Ovary (tissue), 9 donors: Measurements from ENCODE around the gene TIMM8B. TPM values are rescaled to one million over a fixed set of nuclear protein-coding genes. Genes with fewer than 3 reads are reported as not detected.

Experiments used
- DNase-seq, 5 donors: peaks; one replicate each; pipeline ENCODE4 v3.0.0-alpha.2; 2019 to 2020
- H3K27ac ChIP-seq, 2 donors: fragments of 200-600 bp; one replicate each; pipeline versions ENCODE4 v1.5.1 to v1.8.0; 2019 to 2022
- H3K27me3 ChIP-seq: fragments of 200-600 bp; one replicate; pipeline ENCODE4 v1.8.0; 2022
- H3K36me3 ChIP-seq: fragments of 200-600 bp; sonication (generic); one replicate; pipeline ENCODE4 v1.5.1; 2019
- H3K4me1 ChIP-seq: one replicate; pipeline ENCODE4 v1.8.1; 2013; ENCODE audit warnings: mild to moderate bottlenecking, moderate library complexity; ENCODE audit not compliant: insufficient read depth
- H3K4me3 ChIP-seq: fragments of 200-600 bp; sonication (generic); one replicate; pipeline ENCODE4 v1.5.1; 2017
- H3K9me3 ChIP-seq, 2 donors: fragments of 200-600 bp in 1 of 2; sonication (generic) in 1 of 2; one replicate each; pipeline versions ENCODE4 v1.5.1 to v1.8.1; 2013 to 2019; ENCODE audit warnings: mild to moderate bottlenecking in 1 of 2, moderate library complexity in 1 of 2
- CTCF ChIP-seq, 3 donors: fragments of 450-650 bp in 2 of 3; fragments of 200-600 bp in 1 of 3; IDR thresholded peaks; one replicate each; pipeline versions ENCODE4 v1.5.1 to v1.8.0; 2016 to 2022; ENCODE audit warnings: antibody characterized with exemption in 3 of 3, mild to moderate bottlenecking in 1 of 3
- EP300 ChIP-seq: sonication (generic); formaldehyde crosslinking; IDR thresholded peaks from one replicate; pipeline ENCODE4 v1.6.1; 2017; ENCODE audit warnings: antibody characterized with exemption
- POLR2A ChIP-seq: fragments of 450-650 bp; IDR thresholded peaks from one replicate; pipeline ENCODE4 v1.6.1; 2017; ENCODE audit warnings: antibody characterized with exemption, mild to moderate bottlenecking, moderate library complexity
- WGBS, 3 donors: extraction: QIAGEN DNeasy Blood & Tissue Kit in 1 of 3; methylation state at CpG; one replicate each; pipeline versions ENCODE4 v1.1.5 to v1.1.7; 2013 to 2017; 5-methylcytosine and 5-hydroxymethylcytosine counted together
- intact Hi-C, 4 donors: fragments of 100-400 bp; cut with DNase I; formaldehyde crosslinking; loops; one replicate each; pipeline versions ENCODE4 v1.11.0 to v1.15.1; 2022 to 2023
- polyA plus RNA-seq, 2 donors: library from polyadenylated mRNA; stranded (reverse); fragments of 200-250 nt in 1 of 2; fragments of 350-450 nt in 1 of 2; fragmentation: Illumina TruSeq in 1 of 2; extraction: RNeasy Lipid Tissue Mini Kit (QIAGEN cat#74804) in 1 of 2; gene quantifications; one replicate each; pipeline ENCODE4 v1.2.3, GENCODE V29; 2013 to 2014
- total RNA-seq, 7 donors: library from RNA; depleted of rRNA in 2 of 7; stranded (reverse); fragments of >200 nt in 2 of 7; fragmentation: NEBNext Ultra II Directional in 3 of 7; extraction: Animal tissue kit (Norgen Biotek cat#: 25700) in 3 of 7; gene quantifications; one replicate each; pipeline versions ENCODE4 v1.1.0 to v1.2.4, GENCODE V29; 2016 to 2023
- donor health status: DM: no; HTN: no; CAD: no; lungs with moderate emphysema.
- donor health status: DM: no; HTN: no; CAD: no.
- donor health status: Bipolar disorder and iron deficiency.
- donor health status: DM: yes; HTN: yes; CAD: no.
- donor health status: DM: no; HTN: no; CAD: no.
- donor health status: DM: yes; HTN: yes; CAD: no.

TIMM8B gene
- total and polyA plus RNA-seq, 9 donors, result 21.8 to 71.1 (median 35.6) TPM

DNA sequence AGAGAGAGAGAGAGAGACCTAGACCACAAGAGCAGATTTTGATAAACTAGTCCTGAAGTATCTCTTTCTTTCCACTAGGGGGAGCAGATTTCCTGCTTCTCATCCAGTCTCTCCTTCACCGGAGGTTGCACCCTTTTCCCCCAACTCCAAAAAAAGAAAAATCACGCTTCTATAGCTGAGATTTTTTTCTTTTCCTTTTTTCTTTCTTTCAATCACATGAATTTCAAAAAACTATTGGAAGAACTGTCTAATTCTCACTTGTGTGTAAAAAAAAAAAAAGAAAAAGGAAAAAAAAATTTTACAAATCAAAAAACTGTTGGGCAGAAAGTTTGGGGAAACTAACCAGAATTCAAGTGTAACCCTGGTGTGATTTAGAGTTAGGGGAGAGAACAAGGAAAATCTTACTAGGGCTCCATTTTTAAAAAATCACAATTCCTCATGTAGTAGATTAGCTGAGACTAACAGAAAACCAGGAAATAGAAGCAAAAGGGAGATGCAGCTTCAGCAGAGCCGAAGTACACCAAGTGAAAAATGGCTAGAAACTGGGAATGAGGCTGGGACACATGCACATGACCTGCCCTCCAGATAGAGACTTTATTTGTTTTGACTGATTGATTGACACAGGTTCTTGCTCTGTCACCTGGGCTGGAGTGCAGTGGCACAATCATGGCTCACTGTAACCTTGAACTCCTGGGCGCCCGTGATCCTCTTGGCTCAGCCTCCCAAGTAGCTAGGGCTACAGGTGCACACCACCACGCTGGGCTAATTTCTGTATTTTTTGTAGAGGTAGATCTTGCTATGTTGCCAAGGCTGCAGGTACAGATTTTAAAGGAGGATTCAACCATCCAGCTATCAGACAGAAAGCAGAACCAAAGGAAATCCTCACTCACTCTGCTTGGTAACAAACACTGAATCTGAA lies 27.2 kb upstream of the TIMM8B start:
- no peak for DNase-seq
- no peak for TF ChIP-seq EP300
- TF ChIP-seq POLR2A, result no peak
- TF ChIP-seq CTCF (IDR thresholded peaks at IDR 0.05), result peak in 1 of 3 donors; percentile 30
- no peaks in the 10 kb centered on the region for H3K36me3 ChIP-seq
- H3K27ac ChIP-seq, result no peak overlapping the region
- WGBS, 3 donors, result 52 to 61% (median 58%) methylated on average over 6 of the region's 6 CpGs
- no peaks in the 10 kb centered on the region for H3K9me3 ChIP-seq
- H3K4me3 ChIP-seq, result no peak overlapping the region
- H3K4me1 ChIP-seq, result no peaks in the 10 kb centered on the region
- intact Hi-C loops, result no loop called here
- H3K27me3 ChIP-seq, result no peaks in the 10 kb centered on the region

GRCh38 chr11:112106070-112106469 lies 19.5 kb upstream of the TIMM8B start:
- 95 to 96% (median 96%) methylated on average over 8 of the region's 8 CpGs for WGBS, 3 donors
- DNase-seq, result no peak
- no peak overlapping the region for H3K4me3 ChIP-seq
- intact Hi-C loops, result no loop called here
- no peaks in the 10 kb centered on the region for H3K27me3 ChIP-seq
- TF ChIP-seq EP300 (no peak), POLR2A (no peak), CTCF (IDR thresholded peaks at IDR 0.05) (no peak)
- H3K9me3 ChIP-seq, result no peaks in the 10 kb centered on the region
- H3K36me3 ChIP-seq, result no peaks in the 10 kb centered on the region
- no peak overlapping the region for H3K27ac ChIP-seq
- no peaks in the 10 kb centered on the region for H3K4me1 ChIP-seq

GRCh38 chr11:112103446-112103845 lies 16.9 kb upstream of the TIMM8B start:
- H3K4me1 ChIP-seq, result no peaks in the 10 kb centered on the region
- TF ChIP-seq EP300 (no peak), CTCF (IDR thresholded peaks at IDR 0.05) (no peak), POLR2A (no peak)
- no peak overlapping the region for H3K4me3 ChIP-seq
- intact Hi-C loops, result no loop called here
- no peaks in the 10 kb centered on the region for H3K9me3 ChIP-seq
- H3K27me3 ChIP-seq, result no peaks in the 10 kb centered on the region
- no peak overlapping the region for H3K27ac ChIP-seq
- WGBS, 3 donors, result 90 to 95% (median 95%) methylated on average over 6 of the region's 6 CpGs
- DNase-seq, result no peak
- H3K36me3 ChIP-seq, result no peaks in the 10 kb centered on the region

DNA sequence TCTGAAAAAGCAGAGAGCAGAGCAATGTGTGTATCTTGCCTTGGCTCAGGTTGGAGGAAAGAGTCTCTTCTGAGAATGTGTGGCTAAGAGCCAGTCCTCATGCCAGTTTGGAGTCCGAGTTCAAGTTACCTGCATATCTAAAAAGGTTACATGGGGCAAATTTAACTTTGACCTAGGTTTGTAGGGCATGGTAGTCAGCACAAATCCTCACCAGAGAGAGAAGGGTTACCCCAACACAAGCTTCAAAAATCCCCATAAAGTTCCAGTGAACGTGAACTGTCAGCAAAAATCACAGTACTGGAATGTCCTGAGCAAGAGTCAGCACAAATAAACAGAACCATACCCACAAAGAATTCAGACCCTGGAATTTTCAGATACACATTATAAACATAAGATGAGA lies 13.9 kb upstream of the TIMM8B start:
- peaks cover 1% of the 10 kb centered on the region for H3K4me1 ChIP-seq
- WGBS, 3 donors, result 52 to 70% (median 56%) methylated on average over 2 of the region's 2 CpGs
- no peaks in the 10 kb centered on the region for H3K9me3 ChIP-seq
- no peaks in the 10 kb centered on the region for H3K27me3 ChIP-seq
- H3K36me3 ChIP-seq, result no peaks in the 10 kb centered on the region
- no peak for TF ChIP-seq POLR2A
- no peak for TF ChIP-seq CTCF (IDR thresholded peaks at IDR 0.05)
- no peak for TF ChIP-seq EP300
- no peak overlapping the region for H3K27ac ChIP-seq
- no peak overlapping the region for H3K4me3 ChIP-seq
- DNase-seq, result no peak
- intact Hi-C loops, result no loop called here
